Fibroblast of villous mesenchyme (primary cell): ENCODE data around the gene PTPRN2. TPM values are rescaled to one million over a fixed set of nuclear protein-coding genes. Genes with fewer than 3 reads are reported as not detected.

Source experiments
- DNase-seq: peaks from one replicate; pipeline ENCODE4 v3.0.0-alpha.2; 2010; ENCODE audit warnings: low read depth
- H3K4me3 ChIP-seq: 2 replicates; pipeline ENCODE4 v1.5.1; 2011; ENCODE audit warnings: low read depth, mild to moderate bottlenecking, low read length
- CTCF ChIP-seq: IDR thresholded peaks from 2 replicates; pipeline ENCODE4 v1.5.1; 2012; ENCODE audit warnings: low read depth, mild to moderate bottlenecking, low read length; ENCODE audit not compliant: insufficient read depth
- total RNA-seq: library from RNA; depleted of rRNA; stranded (reverse); fragments of >200 nt; gene quantifications from 2 replicates; pipeline ENCODE4 v1.2.3, GENCODE V29; 2012

PTPRN2 gene
- total RNA-seq, 1 donor: not detected

DNA sequence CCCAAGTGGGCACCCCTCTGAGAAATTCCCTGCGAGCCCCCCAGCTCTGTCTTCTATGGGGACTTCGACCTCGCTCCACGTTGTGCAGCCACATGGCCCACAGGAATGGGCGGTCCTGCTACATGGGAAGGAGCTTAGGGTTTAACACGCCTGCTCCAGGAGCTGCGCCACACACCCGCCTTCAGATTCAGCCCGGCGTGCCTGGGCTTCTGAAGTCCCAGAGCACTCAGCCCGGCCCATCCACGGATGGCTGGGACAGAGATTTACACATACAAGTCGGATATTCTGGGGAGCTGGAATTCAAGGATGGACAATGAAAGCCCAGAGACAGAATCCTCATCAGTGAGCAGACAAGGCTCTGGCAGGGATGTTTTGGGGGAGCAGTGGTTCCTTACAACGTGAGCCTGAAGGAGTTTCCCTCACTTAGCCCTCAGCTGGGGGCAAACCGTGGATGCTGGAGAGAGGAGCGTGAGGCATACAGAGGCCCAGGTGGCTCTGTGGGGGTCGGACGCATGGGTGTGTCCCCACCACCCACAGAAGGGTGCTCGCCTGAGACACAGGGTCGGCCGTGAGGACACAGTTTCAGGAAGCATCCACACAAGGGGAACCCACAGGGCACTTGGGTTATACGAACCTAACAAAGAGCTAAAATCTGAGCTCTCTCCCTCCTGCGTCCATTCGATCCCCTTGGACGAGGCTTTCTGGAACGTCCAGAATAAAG lies 877.9 kb downstream of the PTPRN2 start:
- H3K4me3 ChIP-seq: no peak overlapping the region
- no peak for TF ChIP-seq CTCF
- DNase-seq: no peak

DNA sequence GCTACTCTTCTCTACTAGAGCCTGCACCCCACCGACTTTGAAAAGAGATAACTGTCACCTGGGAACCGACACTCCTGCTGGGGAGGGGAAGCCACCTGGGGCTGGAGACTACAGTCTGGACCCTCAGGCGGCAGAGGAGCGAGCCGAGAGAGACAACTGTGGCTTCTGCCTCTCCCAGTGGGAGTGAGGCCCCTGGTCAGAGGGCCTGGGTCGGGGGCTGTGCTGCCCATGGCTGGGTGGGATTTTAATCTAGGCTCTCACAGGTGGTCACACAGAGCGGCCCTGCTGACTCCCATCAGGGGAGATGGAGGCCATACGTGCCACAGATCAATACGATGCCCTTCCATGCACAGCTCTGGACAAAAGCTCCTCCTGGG lies 878.7 kb downstream of the PTPRN2 start:
- no peak for DNase-seq
- H3K4me3 ChIP-seq: no peak overlapping the region
- TF ChIP-seq CTCF: no peak

- H3K4me3 ChIP-seq: no peak overlapping the region
Observed at GRCh38 chr7:157707983-157708918, 879.4 kb downstream of the PTPRN2 start.

GRCh38 chr7:157704365-157704764 lies 883.3 kb downstream of the PTPRN2 start:
- no peak overlapping the region for H3K4me3 ChIP-seq
- no peak for TF ChIP-seq CTCF
- no peak for DNase-seq

More at GRCh38 chr7:157707983-157708918, 879.4 kb downstream of the PTPRN2 start:
- no peak for TF ChIP-seq CTCF
- no peak for DNase-seq

DNA sequence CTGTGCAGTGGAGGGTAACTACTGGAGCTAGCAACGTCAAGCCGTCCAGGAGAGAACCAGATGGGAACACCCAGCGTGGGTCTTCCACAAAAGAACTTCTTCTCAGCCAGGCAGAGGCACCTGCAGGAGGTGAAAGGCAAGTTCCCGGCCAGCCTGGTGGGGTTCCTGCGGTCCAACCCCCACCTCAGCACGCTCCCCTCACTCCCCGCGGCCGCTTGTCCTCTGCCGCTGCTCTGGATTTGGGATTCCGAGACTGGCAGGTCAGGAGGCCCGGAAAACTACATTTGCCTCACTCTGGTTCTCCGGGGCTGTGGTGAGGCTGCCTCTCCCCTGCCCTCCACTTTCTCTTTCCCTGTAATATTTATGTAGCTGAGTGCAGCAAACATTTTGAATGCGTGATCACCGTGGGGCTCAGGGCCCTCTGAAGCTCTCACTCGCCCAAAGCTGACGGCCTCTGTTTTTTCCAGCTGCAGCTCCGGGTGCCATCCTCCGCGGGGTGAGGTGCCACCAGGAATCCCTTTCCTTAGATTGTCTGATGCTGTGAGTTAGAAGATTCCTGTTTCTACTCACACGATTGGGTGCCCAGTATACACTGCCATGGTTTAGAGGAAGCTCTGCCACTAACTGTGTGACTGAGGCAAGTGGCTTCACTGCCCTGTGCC lies 884.0 kb downstream of the PTPRN2 start:
- DNase-seq: no peak
- no peak for TF ChIP-seq CTCF

DNA sequence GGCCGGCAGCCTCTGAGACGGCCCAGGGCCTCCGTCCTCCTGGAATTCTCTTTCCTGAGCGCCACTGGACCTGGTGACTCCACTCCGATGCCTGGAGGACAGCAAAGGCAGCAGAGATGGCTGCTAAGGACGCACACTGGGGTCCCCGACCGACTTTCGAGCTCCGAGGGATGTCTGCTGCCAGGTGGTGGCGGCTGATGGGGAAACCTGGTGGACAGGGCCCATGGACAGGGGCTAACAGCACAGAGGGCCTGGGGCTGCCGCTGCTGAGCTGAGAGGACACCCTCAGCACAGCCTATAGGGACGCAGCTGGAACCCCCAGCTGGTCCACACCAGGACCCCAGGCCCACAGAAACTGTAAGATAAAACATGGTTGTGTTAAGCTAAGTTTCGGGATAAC lies 884.5 kb downstream of the PTPRN2 start:
- no peak overlapping the region for H3K4me3 ChIP-seq
- TF ChIP-seq CTCF: no peak
- DNase-seq: no peak

More for the DNA sequence above, 884.0 kb downstream of the PTPRN2 start:
- H3K4me3 ChIP-seq: no peak overlapping the region
